NCI-H2196 (cell line): ENCODE data around the gene PTTG1.

Source experiments
- DNase-seq: peaks from one replicate; lab custom pipeline; 2025; ENCODE audit not compliant: unreplicated experiment; lab: John Stamatoyannopoulos, UW

PTTG1 gene

DNA sequence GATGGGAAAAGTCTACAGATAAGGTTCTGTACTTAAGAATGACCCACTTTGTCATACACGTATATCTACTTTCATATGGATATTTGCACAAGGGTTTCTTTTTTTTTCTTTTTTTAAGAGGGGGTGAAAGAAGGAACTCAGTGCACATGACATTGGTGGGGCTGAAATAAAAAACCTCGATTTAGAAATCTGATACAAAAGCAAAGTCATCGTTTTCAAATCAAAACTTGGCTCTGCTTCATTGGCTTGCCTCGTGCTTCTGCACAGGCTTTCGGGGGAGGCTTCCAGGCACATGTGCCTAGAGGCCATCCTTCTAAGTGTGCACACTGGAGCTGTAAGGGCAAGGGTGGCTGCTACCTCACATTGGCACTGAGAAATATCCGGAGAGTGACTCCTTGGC lies 31.1 kb downstream of the PTTG1 start:
- DNase-seq: no peak

DNA sequence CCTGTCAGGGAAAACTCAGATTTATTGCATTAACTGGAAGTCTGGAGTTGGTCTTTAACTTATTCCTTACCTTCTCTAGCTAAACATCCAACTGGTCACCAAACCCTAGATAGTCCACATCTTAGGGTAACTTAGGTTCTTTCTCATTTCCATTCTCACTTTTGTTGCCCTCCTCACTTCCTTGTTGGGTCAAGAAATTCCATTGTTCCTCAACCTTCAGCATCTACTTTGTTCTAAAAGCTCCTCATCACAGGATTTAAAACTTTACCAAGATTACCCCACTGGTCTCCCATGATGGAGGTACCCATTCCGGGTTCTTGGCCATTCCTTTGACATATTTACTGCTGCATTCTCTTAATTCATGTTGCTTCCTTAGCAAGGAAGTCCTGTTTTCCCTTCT lies 32.1 kb downstream of the PTTG1 start:
- no peak for DNase-seq

DNA sequence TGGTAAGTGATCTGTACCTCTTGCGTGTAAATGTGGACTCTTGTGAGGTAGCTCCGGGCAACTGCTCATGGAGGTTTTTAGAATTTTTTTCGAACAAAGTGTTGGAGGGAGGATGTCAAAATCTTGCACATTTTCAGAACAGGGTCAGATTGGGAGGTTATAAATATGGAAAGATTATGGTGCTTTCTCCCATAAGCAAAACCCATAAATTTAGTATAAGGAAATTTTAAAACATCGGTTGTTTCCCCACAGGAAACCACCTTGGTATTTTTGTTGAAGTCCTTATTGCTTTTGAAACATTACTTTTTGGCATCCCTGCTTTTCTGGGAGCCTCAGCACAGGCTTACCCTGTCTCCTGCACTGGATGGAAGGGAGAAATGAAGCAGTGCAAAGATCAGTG lies 33.9 kb downstream of the PTTG1 start:
- no peak for DNase-seq

DNA sequence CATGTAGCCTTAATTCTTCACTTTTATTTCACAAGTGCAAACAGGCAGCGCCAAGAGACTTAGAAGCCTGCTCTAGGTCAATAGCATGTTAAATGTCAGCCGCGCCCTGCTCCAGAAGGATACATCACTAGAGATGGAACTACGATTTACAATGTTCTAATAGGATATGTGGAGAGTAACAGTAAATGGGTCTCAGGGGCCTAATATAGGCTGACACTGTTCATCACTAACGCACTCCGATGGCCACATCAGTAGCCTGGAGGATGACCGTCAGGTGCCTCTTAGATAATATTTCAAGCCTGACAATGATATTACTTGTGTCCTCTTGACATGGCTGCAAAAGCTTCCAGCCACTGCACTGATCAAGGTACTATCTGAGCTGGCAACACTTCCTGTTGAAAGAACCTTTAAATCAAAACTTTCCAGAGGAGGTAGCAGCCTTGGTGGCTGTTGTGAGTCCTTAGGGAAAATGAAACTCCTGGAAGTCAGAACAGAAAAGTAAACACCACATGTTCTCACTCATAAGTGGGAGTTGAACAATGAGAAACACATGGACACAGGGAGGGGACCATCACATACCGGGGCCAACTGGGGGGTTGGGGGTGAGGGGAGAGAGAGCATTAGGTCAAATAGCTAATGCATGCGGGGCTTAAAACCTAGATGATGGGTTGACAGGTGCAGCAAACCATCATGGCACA lies 35.0 kb downstream of the PTTG1 start:
- no peak for DNase-seq

DNA sequence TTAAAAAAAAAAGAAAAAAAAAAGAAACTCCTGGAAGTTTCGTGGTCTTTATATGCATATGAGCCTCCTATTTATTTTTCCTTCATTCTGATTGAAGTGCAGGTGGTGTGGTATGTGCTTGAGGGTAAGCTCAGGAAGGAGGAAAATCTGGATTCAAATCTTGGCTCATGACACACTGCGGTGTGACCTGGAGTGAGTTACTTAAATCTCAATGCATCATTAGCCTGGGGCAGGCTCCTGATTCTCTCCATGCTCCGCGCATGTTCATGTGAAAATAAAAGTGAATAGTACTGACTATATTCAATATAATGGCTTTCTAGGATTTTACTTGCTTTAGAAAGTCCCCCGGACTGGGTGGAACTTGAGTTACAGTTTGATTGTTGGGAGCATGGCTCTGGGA lies 35.6 kb downstream of the PTTG1 start:
- DNase-seq: no peak

DNA sequence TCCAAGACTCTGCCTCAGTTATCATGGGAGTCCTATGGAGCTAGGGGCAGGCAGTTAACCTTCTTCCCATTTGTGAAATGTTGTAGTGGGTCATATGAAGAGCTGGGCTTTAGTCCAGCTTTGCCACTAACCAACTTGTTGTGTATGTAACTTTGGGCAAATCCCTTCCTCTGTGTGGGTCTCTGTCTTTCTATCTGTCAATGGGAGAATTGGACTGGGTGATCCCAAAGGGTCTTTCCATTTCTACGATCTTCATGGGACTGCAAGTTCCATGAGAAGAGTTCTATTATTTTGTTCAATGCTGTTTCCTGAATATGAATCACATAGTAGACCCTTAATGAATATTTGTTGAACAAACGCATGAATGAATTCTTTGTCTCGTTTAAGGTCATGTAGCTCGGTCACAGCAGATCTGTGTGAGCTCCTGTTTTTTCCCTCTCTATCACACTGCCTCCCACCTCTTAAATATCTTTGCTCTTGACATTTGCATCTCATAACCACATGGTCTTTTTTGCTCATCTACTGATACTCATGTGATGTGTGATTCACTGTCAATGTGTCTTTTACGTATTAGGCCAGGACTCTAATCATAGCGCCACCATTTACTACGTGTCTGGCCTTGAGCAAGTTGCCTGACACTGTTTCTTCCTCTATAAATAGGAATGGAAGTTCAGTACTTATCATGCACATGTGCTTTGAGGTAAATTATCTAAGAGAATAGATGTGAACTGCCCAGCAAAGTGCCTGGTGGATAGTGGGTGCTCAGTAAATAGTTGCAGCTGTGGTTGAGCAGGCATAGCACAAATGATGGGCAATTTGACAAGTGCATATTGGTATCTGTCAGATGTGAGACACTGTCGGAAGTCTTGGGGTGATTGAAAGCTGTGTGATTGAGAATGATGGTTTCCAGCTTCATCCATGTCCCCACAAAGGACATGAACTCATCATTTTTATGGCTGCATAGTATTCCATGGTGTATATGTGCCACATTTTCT lies 37.4 kb downstream of the PTTG1 start:
- DNase-seq: no peak

DNA sequence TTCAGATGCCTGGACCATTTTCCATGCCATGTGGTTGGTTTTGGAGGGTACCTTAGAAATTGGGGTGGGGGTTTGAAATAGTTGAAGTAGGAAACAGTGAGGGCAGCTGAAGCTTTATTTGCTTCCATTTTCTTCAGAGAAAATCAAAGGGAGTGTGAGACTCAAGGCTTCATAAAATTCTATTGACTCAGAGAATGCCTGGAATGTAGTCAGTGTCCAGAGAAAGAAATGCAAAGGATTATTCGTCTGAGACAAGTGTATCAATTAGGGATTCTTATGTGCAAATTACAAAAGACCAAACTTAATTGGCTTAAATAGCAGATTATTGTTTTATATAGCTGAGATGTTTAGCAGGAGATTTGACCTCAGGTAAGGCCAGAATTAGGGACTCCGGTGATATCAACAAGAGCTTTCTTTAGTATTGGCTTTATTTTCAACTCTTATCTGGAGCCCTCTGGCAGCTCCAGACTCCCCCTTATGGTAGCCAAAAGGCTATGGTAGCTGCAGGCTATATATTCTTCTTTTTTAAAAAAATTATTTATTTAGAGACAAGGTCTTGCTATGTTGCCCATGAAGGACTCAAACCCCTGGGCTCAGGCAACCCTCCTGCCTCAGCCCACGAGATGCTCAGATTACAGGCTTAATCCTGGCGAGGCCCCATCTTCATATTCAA lies 38.9 kb downstream of the PTTG1 start:
- no peak for DNase-seq

DNA sequence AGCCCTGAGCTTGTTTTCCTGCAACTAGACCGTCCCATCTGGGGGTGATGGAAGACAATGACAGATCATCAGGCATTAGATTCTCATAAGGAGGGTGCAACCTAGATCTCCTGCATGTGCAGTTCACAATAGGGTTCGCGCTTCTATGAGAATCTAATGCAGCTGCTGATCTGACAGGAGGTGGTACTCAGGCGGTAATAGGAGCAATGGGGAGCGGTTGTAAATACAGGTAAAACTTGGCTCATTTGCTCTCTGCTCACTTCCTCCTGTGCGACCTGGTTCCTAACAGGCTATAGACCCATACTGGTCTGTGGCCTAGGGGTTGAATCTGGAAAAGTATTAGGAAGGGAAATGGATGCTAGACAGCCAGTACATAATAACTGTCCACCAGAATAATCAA lies 39.7 kb downstream of the PTTG1 start:
- no peak for DNase-seq

DNA sequence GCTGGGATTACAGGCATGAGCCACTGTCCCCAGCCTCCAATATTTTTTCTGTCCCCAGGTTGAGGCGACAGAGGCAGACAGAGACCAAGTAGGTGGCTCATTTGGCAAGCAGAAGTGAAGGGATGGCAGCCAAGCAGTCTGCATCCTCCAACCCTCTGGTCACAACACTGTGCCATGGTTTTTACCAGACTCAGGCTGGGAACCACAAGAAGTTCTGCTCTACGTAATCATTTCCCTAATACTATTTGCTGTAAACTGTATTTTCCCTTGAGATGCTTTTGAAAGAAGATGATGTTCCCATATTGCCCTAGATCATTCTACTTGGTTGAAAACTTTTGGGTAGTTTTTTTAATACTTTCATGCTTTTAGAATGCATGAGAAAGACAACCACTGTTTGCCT lies 40.5 kb downstream of the PTTG1 start:
- DNase-seq: no peak

DNA sequence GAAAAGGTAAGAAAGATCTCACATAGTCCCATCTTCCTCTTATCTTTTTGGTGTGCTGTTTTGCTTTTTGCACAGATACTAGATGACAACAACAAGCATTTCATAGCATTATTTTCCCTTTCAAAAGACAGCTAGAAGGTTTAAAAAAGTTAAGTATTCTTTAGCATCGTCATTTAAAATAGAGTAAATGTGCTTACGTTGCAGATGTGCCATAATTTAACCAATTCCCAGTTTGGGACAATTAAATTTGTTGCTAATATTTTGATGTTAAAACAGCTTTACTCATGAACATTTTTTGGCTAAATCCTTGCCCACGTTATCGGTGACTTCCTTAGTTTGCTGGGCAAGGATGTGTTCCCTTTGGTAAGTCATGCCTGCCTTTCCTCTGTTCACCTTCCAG lies 41.6 kb downstream of the PTTG1 start:
- no peak for DNase-seq

DNA sequence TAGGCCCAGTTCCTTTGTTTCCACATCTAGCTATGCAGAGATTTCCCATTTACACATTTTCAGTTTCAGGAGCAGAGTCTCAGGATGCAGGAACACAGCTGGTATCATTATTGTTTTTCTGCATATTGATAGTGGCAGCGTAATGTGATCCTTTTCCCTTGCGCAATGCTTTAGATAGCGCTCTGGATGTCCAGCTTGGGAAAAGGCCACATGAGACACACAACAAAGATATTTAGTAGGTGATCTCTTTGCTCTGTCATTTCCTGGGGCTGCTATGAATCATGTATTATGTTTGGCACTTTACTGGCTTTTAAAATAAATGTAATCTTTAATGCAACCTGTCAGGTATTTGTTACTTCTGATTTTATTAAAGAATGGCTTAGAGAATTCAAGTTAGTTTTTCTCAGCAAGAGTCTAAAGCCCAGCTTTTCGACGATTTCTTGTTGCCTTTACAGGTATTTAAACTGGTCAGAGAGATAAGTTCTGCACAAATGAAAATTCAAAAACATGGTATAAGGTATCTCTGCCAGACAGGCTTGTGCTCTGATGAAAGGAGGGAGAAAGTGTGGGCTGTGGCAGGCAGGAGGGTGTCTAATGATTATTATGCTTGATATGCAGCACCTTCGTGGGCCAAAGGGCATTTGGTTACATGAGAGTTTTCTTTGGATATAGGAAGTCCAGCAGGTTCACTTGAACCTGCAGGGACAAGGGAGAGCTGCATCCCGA lies 42.2 kb downstream of the PTTG1 start:
- DNase-seq: no peak

DNA sequence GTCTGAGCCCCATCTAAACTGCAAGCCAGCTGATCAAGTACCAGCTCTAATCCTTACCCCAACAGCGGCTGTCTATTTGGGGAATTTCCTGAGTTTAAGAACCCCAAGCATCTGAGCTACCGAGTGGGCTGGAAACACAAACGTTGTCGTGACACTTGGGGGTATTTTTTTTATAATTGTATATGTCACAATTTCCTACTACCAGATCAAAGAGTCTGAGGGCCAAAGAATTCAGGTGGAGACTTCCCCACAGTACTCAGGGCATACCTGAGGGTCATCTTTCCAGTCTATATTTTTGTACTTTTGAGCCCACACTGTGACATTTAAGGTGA lies 42.8 kb downstream of the PTTG1 start:
- no peak for DNase-seq

DNA sequence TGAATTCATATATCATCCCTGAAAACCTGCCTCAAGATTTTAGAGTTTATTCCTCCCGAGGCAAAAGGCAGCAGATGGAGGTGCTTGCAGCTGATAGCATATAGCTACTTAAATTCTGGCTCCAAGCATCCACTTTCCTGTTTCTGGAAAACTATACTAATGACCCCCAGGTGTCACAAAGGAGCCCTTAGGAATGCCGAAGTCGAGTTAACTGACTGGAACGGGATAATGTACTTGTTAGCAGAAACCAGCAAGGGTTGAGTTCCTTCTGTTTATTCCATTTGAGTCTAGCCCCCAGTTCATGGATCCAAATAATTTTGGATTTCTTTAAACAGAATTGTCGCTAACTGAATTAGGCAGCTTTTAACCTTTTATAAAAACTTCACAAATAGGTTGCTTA lies 44.5 kb downstream of the PTTG1 start:
- no peak for DNase-seq

DNA sequence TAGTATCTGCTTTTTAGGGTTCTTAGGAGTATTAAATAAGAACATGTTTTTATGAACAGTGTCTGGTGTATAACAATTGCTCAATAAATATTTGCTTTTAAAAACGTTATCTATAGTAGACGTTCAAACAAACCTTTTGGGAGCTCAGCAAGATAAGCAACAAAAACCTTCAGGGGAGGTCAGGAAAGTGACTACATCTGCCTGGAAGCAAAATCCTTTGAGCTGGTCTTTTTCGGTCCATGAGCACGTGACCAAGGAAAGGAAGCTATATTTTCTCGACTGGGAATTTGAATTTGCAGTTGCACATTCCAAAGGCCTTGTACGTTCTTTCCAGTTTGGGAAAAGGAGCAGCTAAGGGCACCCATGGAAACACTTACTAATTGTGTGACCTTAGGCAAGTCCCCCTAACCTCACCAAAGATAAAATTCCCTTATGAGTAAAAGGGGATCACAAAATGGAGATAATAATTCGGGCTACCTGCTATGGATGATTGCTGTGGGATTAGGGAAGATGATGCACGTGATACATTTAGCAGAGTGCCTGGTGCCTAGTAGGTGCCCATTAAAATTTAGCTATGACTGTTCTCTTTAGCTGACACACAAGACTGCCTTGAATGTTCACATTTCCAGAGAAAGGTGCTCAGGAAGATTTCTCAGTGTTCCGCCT lies 45.4 kb downstream of the PTTG1 start:
- no peak for DNase-seq

DNA sequence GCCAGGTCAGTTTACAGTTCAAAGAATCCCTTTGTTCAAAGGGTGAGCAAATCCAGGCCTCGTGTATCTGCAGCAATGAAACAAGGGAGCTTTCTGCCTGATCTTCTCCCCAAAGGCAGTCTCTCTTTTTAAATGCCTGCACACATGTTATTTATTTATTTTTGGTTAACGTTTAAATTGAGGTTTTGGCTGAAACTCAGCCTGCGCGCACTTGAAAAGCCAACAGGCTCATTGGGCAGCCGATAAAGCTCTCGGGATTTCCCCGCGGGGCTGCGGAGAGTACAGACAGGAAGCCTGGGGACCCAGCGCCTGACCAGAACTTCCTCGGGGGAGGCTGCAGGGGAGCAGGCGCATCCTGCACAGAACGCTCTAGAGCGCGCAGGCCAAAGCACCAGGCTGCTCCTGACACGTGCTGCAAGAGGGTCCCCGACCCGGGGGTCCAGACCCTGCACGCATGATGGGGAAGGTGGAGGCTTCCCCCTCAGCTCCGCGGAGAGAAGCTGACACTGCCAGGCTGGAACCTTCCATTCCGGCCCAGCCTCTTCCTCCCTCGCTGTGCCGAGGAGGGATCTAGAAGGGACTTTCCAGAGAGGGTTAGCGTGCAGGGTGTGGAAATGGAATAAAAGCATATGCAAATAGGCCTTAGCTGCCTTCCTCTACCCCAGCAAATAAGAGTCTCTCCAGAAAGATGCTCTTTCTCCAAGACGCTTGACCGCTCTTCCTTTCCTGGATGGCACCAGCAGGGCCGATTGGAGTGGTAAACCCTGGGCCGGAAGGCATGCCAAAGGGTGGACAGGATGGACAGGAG lies 46.1 kb downstream of the PTTG1 start:
- peak; percentile 28 for DNase-seq

DNA sequence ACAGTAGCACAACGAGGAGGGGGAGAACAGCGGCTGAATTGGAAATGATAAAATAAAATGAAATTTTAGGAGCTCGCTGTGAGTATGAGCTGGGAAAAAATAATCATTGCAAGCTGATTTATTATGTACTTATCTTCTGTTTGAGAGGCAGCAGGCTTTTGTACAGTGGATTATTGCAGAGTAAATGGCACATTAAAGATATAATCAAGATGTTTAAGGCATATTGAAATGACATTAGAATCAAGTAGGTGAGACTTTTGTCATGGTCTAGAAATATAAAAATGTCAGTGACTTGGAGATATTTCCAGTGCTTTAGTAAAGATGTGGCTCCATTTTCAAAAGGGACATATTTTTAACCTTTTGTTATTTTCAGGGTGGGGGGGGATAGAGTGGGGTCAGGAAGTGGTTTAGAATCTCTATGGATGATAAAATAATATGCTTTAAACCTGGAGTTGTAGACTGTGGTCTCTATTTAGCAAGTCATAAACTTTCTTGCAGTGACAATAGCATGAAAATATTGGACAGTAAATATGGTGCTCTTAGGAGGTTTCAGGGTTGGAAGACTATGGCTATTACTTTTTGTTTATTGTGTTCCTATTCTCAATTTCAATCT lies 46.8 kb downstream of the PTTG1 start:
- DNase-seq: no peak

DNA sequence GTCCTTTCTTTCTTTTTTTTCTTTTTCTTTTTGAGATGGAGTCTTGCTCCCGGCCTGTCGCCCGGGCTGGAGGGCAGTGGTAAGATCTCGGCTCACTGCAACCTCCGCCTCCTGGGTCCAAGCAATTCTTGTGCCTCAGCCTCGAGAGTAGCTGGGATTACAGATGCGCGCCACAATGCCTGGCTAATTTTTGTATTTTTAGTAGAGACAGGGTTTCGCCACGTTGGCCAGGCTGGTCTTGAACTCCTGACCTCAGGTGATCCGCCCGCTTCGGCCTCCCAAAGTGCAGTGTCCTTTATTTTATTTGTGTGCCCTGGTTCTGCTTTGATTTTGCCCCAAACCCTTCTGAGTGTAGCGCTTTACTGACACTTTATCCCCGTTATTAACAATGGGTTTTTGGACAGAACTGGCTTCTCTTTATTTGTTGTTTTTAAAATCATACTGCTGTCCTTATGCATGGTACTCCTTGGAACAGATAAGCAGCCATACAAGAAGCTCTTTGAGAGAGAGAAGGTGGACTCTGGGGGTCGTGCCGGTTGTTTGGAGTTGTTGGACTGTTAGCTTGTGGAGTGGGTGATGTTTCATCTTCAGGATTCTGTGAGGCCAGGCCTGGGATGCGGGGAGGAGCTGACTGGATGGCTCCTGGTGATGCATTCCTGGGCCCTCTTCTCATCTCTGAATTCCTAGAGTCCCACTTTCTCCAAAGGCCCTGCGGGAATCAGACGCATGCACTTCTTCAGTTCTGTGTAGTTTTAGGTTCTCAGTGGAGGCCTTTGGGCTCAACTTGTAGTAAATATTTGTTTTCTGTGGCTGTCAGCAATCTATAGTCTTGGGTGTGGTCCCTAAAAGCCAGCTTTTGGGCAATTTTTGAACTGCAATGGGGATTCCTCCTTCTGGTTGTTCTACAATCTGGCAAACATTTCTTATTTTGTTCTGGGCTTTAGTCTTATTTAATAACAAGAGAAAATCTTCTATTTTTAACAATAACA lies 47.8 kb downstream of the PTTG1 start:
- no peak for DNase-seq
